GM10266 (cell line): Measurements from ENCODE around the gene TMOD4.
"Not testable (repeated sequence)": the region's sequence is repeated elsewhere in the genome, so short reads cannot be mapped to it uniquely, and the experiment has no call there.

Experiments
- DNase-seq: peaks from one replicate; pipeline ENCODE4 v3.0.0; 2012; ENCODE audit errors: extremely low spot score
- CTCF ChIP-seq: IDR thresholded peaks from 2 replicates; pipeline ENCODE4 v1.5.1; 2012; ENCODE audit warnings: mild to moderate bottlenecking, low read depth; ENCODE audit not compliant: control insufficient read depth, insufficient read depth; ENCODE audit errors: missing control alignments

TMOD4 gene

DNA sequence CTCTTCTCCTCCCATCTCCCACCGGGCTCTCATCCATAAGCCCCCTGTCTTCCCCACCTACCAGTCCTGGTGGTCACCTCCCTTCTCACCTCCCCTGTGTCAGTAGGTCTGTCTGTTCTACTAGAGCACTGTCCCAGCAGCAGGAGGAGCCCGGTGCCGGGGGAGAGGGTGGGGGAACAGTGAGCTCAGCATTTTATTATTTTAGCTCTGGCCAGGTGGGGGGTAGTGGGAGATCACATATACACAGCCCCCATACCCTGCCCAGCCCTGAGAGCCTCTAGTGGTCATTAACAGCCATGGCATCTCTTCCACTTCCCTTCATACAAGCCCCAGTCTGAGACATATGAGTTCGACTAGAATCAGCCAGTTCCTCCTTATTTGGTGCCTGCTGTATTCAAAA is at the start of gene TMOD4:
Gene TMOD4, minus strand, starts transcription at position 119 of the 400 bp plus-strand sequence. CDS start 1,106 bp downstream, outside the sequence.
- TF ChIP-seq CTCF, result peak; percentile 31
- no peak for DNase-seq

GRCh38 chr1:151222130-151222529 is 46.3 kb upstream of the TMOD4 start:
- DNase-seq, result no peak
- TF ChIP-seq CTCF, result no peak

GRCh38 chr1:151221616-151222015 is 45.8 kb upstream of the TMOD4 start:
- no peak for DNase-seq
- TF ChIP-seq CTCF, result no peak

GRCh38 chr1:151213560-151213959 is 37.8 kb upstream of the TMOD4 start:
- DNase-seq, result no peak

GRCh38 chr1:151211972-151212705 is 36.4 kb upstream of the TMOD4 start:
- no peak for DNase-seq
- TF ChIP-seq CTCF, result no peak

More at GRCh38 chr1:151213560-151213959, 37.8 kb upstream of the TMOD4 start:
- TF ChIP-seq CTCF, result no peak

DNA sequence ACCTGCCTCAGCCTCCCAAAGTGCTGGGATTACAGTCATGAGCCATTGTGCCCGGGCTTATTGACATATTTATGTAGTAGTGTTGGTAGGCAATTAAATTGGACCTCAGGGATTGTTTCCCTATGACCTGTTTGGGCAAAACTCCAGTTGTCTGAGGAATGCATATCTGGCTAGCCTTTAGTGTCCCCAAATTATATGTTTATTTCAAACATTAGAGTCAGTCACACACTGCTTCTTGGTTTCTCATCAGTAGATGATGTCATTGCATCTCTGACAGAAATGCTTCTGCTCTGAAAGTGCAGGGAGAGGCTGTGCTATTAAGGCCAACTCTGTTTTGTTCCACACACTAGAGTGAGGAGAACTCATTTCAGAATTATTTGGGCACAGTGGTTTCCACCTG is 35.0 kb upstream of the TMOD4 start:
- no peak for DNase-seq
- TF ChIP-seq CTCF, result no peak

DNA sequence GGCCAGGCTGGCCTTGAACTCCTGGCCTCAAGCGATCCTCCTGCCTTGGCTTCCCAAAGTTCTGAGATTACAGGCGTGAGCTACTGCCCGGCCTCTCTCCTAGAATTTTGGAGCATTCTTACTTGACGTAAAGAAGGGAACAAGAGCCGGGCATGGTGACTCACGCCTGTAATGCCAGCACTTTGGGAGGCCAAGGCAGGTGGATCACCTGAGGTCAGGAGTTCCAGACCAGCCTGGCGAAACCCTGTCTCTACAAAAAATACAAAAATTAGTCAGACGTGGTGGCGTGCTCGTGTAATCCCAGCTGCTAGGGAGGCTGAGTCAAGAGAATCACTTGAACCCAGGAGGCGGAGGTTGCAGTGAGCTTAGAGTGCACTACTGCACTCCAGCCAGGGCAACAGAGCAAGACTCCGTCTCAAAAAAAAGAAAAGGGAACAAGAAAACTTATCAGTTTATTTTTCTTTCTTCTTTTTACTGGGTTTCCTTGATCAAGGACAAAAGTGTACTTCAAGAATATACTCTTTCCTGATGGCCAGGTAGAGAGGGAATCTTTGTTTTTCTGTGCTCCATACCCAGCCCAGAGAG is 29.7 kb upstream of the TMOD4 start:
- not testable (repeated sequence) for DNase-seq
